Hepatocyte (in vitro differentiated cells): ENCODE measurements around the gene METTL25B.

Experiments used
- CTCF ChIP-seq: fragments of 200-600 bp; sonication (generic); IDR thresholded peaks from 2 replicates; pipeline ENCODE4 v1.5.1; 2016; ENCODE audit warnings: antibody characterized with exemption, mild to moderate bottlenecking; ENCODE audit not compliant: poor library complexity
- EZH2 ChIP-seq: fragments of 200-600 bp; sonication (generic); IDR thresholded peaks from 2 replicates; pipeline ENCODE4 v1.6.1; 2016; ENCODE audit warnings: antibody characterized with exemption, mild to moderate bottlenecking, borderline replicate concordance

- TF ChIP-seq CTCF (no peak), EZH2 (no peak)
Measured at GRCh38 chr1:156772222-156772621, 44.0 kb downstream of the METTL25B start.
